Retinal pigment epithelial cell (primary cell): Measurements from ENCODE around the gene TMEM143.
"Not testable (repeated sequence)": the region's sequence is repeated elsewhere in the genome, so short reads cannot be mapped to it uniquely, and the experiment has no call there.

Source experiments
- DNase-seq: peaks from one replicate; pipeline ENCODE4 v3.0.0-alpha.2; 2010; ENCODE audit warnings: low read depth
- H3K4me3 ChIP-seq: 2 replicates; pipeline ENCODE4 v1.5.1; 2011; ENCODE audit warnings: mild to moderate bottlenecking, low read length, control low read depth, moderate library complexity
- CTCF ChIP-seq: conservative IDR thresholded peaks from 2 replicates; pipeline ENCODE4 v1.5.1; 2011; ENCODE audit warnings: low read depth, low read length, control low read depth, inconsistent platforms

Gene TMEM143

GRCh38 chr19:48329167-48329891 is 34.4 kb downstream of the TMEM143 start:
- peak overlapping the region; percentile 60 for H3K4me3 ChIP-seq
- no peak for DNase-seq
- TF ChIP-seq CTCF, result no peak

- TF ChIP-seq CTCF, result no peak
- H3K4me3 ChIP-seq, result peak within 1 kb of the TSS; percentile 58
- DNase-seq, result peak; percentile 55
Observed at GRCh38 chr19:48325265-48325910, 38.4 kb downstream of the TMEM143 start, which contains the start of gene EMP3. EMP3 (plus strand) TSS chr19:48325552; CDS start chr19:48326845, 1,293 bp downstream.

- peak; percentile 90 for DNase-seq
- no peak for TF ChIP-seq CTCF
Observed at GRCh38 chr19:48321622-48322591, 41.8 kb downstream of the TMEM143 start.

GRCh38 chr19:48321372-48321621 is 42.4 kb downstream of the TMEM143 start:
- TF ChIP-seq CTCF, result no peak
- DNase-seq, result peak; percentile 79
- peak overlapping the region; percentile 57 for H3K4me3 ChIP-seq

More at GRCh38 chr19:48321622-48322591, 41.8 kb downstream of the TMEM143 start:
- peak overlapping the region; percentile 57 for H3K4me3 ChIP-seq

GRCh38 chr19:48319647-48320541 is 43.8 kb downstream of the TMEM143 start:
- no peak overlapping the region for H3K4me3 ChIP-seq
- TF ChIP-seq CTCF, result peak; percentile 88

GRCh38 chr19:48318286-48318987 is 45.3 kb downstream of the TMEM143 start:
- H3K4me3 ChIP-seq, result no peak overlapping the region
- no peak for DNase-seq
- TF ChIP-seq CTCF, result no peak

More at GRCh38 chr19:48319647-48320541, 43.8 kb downstream of the TMEM143 start:
- DNase-seq, result no peak

- DNase-seq, H3K4me3 ChIP-seq: not testable (repeated sequence)
Observed at GRCh38 chr19:48317708-48317960, 46.1 kb downstream of the TMEM143 start.
